HCT116 (cell line): ENCODE data around the gene LRRC42. TPM values are rescaled to one million over a fixed set of nuclear protein-coding genes. Genes with fewer than 3 reads are reported as not detected.

Source experiments
- ATAC-seq: fragments of 200-7000 bp; cut with Tn5 transposase; 2 replicates; pipeline ENCODE4 v1.9.1; 2020; ENCODE audit warnings: mild to moderate bottlenecking, moderate library complexity
- BruUV-seq: library from RNA; stranded (reverse); fragments of 400-500 nt; replicated peaks from 2 replicates; lab custom pipeline; 2021; lab: Mats Ljungman, UMichigan
- CTCF ChIA-PET: fragments of 300-600 bp; sonication (Branson Sonifier 250); formaldehyde crosslinking; loops from one replicate; lab custom pipeline; 2021; ENCODE audit warnings: antibody characterized with exemption; lab: Charles Lee
- POLR2A ChIA-PET: fragments of 300-600, 350-600 bp; sonication (Branson Sonifier 250); formaldehyde crosslinking; loops from one replicate; lab custom pipeline; 2021; ENCODE audit warnings: antibody characterized with exemption; lab: Charles Lee
- RAD21 ChIA-PET, 2 experiments: fragments of 300-600 bp; sonication (Branson Sonifier 250); formaldehyde crosslinking; loops; one replicate each; lab custom pipeline; 2023; ENCODE audit warnings: low total read pairs in 2 of 2; ENCODE audit not compliant: uncharacterized antibody in 2 of 2, unreplicated experiment in 2 of 2, low non-redundant PET in 1 of 2; lab: Charles Lee
- DNase-seq: peaks from one replicate; pipeline ENCODE4 v3.0.0-alpha.2; 2010; ENCODE audit warnings: low read depth, low spot score
- H2AFZ ChIP-seq: fragments of 200-600 bp; shearing (Covaris generic), sonication (generic); 2 replicates; pipeline ENCODE4 v1.6.1; 2017; ENCODE audit warnings: low read depth, mixed run types, mixed read lengths, antibody characterized with exemption, low read length; ENCODE audit not compliant: poor library complexity, severe bottlenecking
- H3K27ac ChIP-seq: 2 replicates; pipeline ENCODE4 v1.5.1; 2012; ENCODE audit warnings: low read depth, low read length
- H3K27me3 ChIP-seq: fragments of 200-600 bp; sonication (generic); 2 replicates; pipeline ENCODE4 v1.6.1; 2016; ENCODE audit warnings: mixed run types, low read length, mixed read lengths; ENCODE audit not compliant: insufficient read depth
- H3K36me3 ChIP-seq, 2 experiments: fragments of 200-500 bp in 1 of 2; fragments of 200-600 bp in 1 of 2; sonication (Bioruptor generic) in 1 of 2; sonication (generic) in 1 of 2; 2 replicates each; pipeline versions ENCODE4 v1.5.1 to v1.6.1; 2014 to 2016; ENCODE audit warnings: low read length in 2 of 2, inconsistent platforms in 1 of 2, mixed read lengths in 1 of 2, mixed run types in 1 of 2; ENCODE audit not compliant: insufficient read depth in 2 of 2, control insufficient read depth in 1 of 2
- H3K4me1 ChIP-seq, 2 experiments: fragments of 200-600 bp in 1 of 2; sonication (generic) in 1 of 2; 2 replicates each; pipeline versions ENCODE4 v1.5.1 to v1.6.1; 2012 to 2017; ENCODE audit warnings: low read length in 2 of 2, inconsistent platforms in 1 of 2, mild to moderate bottlenecking in 1 of 2, mixed read lengths in 1 of 2, mixed run types in 1 of 2, moderate library complexity in 1 of 2; ENCODE audit not compliant: insufficient read depth in 2 of 2, control insufficient read depth in 1 of 2
- H3K4me2 ChIP-seq: fragments of 200-600 bp; sonication (generic); 2 replicates; pipeline ENCODE4 v1.6.1; 2017; ENCODE audit warnings: mixed run types, low read length, mixed read lengths
- H3K4me3 ChIP-seq, 2 experiments: fragments of 200-600 bp in 1 of 2; sonication (generic) in 1 of 2; replicated peaks in 1 of 2; 2 replicates each; pipeline ENCODE4 v1.5.1; 2011 to 2016; ENCODE audit warnings: low read length in 2 of 2, control low read depth in 1 of 2, low read depth in 1 of 2, mild to moderate bottlenecking in 1 of 2, mixed read lengths in 1 of 2, mixed run types in 1 of 2
- H3K79me2 ChIP-seq: fragments of 200-600 bp; sonication (generic); 2 replicates; pipeline ENCODE4 v1.6.1; 2017; ENCODE audit warnings: mild to moderate bottlenecking, mixed run types, low read length, moderate library complexity, mixed read lengths; ENCODE audit not compliant: insufficient read depth
- H3K9ac ChIP-seq: fragments of 200-600 bp; sonication (generic); 2 replicates; pipeline ENCODE4 v1.6.1; 2016; ENCODE audit warnings: low read length, mixed read lengths
- H3K9me2 ChIP-seq: fragments of 200-600 bp; sonication (generic), shearing (Covaris generic); 2 replicates; pipeline ENCODE4 v1.6.1; 2017; ENCODE audit warnings: mixed run types, mild to moderate bottlenecking, moderate library complexity; ENCODE audit not compliant: insufficient read depth
- H3K9me3 ChIP-seq, 2 experiments: fragments of 200-500 bp in 1 of 2; fragments of 200-600 bp in 1 of 2; sonication (Bioruptor generic) in 1 of 2; sonication (generic) in 1 of 2; 2 replicates each; pipeline ENCODE4 v1.6.1; 2014 to 2017; ENCODE audit warnings: low read length in 2 of 2, mixed read lengths in 2 of 2, inconsistent platforms in 1 of 2, low read depth in 1 of 2, mild to moderate bottlenecking in 1 of 2, mixed run types in 1 of 2, moderate library complexity in 1 of 2; ENCODE audit not compliant: control insufficient read depth in 1 of 2, insufficient read depth in 1 of 2
- H4K20me1 ChIP-seq: fragments of 200-600 bp; sonication (generic), shearing (Covaris generic); 2 replicates; pipeline ENCODE4 v1.6.1; 2017; ENCODE audit warnings: mixed run types, mild to moderate bottlenecking, moderate library complexity; ENCODE audit not compliant: insufficient read depth
- CEBPB ChIP-seq: IDR thresholded peaks from 2 replicates; pipeline ENCODE4 v1.6.1; 2012; ENCODE audit warnings: low read depth
- EZH2 ChIP-seq: fragments of 200-600 bp; sonication (generic); IDR thresholded peaks from 2 replicates; pipeline ENCODE4 v1.6.1; 2017; ENCODE audit warnings: antibody characterized with exemption, mixed run types
- JUND ChIP-seq: IDR thresholded peaks from 2 replicates; pipeline ENCODE4 v1.6.1; 2012
- POLR2A ChIP-seq: IDR thresholded peaks from 2 replicates; pipeline ENCODE4 v1.7.0; 2011; ENCODE audit warnings: borderline replicate concordance; ENCODE audit not compliant: insufficient read depth, insufficient read length; ENCODE audit errors: extremely low read depth
- ZFX ChIP-seq: fragments of 450-650 bp; IDR thresholded peaks from 2 replicates; pipeline ENCODE4 v1.6.1; 2017
- intact Hi-C: fragments of 100-400 bp; cut with micrococcal nuclease; formaldehyde crosslinking; loops from 2 replicates; pipeline ENCODE4 v1.10.0; 2022
- total RNA-seq: library from RNA; stranded (reverse); gene quantifications from one replicate; pipeline ENCODE4 v1.2.1, GENCODE V29; 2021; ENCODE audit not compliant: unreplicated experiment
- TF ChIP-seq, protein P1 (sequence below): IDR thresholded peaks from 2 replicates; pipeline ENCODE4 v1.6.1; 2012; ENCODE audit warnings: low read depth
- TF ChIP-seq, protein P2 (sequence below), 3 experiments: fragments of 200-600 bp in 1 of 3; sonication (generic) in 1 of 3; IDR thresholded peaks in 2 of 3; conservative IDR thresholded peaks in 1 of 3; 2 replicates each; pipeline ENCODE4 v1.5.1; 2012 to 2017; ENCODE audit warnings: low read depth in 2 of 3, low read length in 2 of 3, antibody characterized with exemption in 1 of 3, borderline replicate concordance in 1 of 3, control low read depth in 1 of 3, mild to moderate bottlenecking in 1 of 3, mixed read lengths in 1 of 3, mixed run types in 1 of 3, moderate library complexity in 1 of 3; ENCODE audit not compliant: insufficient read depth in 1 of 3

The LRRC42 gene
- total RNA-seq, 1 experiment from 2014 or later = 62.5 TPM

- H3K4me2 ChIP-seq = no peak overlapping the region
- H3K79me2 ChIP-seq = no peaks in the 10 kb centered on the region
- H4K20me1 ChIP-seq = no peaks in the 10 kb centered on the region
- no peaks in the 10 kb centered on the region for H3K9me3 ChIP-seq
- H3K4me1 ChIP-seq = peaks cover 7% of the 10 kb centered on the region in 2 experiments; a peak in 3 of 4 replicates
- TF ChIP-seq JUND (no peak), POLR2A (no peak), ZFX (no peak), EZH2 (no peak), CEBPB (no peak)
- TF ChIP-seq, protein P1, sequence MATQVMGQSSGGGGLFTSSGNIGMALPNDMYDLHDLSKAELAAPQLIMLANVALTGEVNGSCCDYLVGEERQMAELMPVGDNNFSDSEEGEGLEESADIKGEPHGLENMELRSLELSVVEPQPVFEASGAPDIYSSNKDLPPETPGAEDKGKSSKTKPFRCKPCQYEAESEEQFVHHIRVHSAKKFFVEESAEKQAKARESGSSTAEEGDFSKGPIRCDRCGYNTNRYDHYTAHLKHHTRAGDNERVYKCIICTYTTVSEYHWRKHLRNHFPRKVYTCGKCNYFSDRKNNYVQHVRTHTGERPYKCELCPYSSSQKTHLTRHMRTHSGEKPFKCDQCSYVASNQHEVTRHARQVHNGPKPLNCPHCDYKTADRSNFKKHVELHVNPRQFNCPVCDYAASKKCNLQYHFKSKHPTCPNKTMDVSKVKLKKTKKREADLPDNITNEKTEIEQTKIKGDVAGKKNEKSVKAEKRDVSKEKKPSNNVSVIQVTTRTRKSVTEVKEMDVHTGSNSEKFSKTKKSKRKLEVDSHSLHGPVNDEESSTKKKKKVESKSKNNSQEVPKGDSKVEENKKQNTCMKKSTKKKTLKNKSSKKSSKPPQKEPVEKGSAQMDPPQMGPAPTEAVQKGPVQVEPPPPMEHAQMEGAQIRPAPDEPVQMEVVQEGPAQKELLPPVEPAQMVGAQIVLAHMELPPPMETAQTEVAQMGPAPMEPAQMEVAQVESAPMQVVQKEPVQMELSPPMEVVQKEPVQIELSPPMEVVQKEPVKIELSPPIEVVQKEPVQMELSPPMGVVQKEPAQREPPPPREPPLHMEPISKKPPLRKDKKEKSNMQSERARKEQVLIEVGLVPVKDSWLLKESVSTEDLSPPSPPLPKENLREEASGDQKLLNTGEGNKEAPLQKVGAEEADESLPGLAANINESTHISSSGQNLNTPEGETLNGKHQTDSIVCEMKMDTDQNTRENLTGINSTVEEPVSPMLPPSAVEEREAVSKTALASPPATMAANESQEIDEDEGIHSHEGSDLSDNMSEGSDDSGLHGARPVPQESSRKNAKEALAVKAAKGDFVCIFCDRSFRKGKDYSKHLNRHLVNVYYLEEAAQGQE = no peak
- TF ChIP-seq, protein P2, sequence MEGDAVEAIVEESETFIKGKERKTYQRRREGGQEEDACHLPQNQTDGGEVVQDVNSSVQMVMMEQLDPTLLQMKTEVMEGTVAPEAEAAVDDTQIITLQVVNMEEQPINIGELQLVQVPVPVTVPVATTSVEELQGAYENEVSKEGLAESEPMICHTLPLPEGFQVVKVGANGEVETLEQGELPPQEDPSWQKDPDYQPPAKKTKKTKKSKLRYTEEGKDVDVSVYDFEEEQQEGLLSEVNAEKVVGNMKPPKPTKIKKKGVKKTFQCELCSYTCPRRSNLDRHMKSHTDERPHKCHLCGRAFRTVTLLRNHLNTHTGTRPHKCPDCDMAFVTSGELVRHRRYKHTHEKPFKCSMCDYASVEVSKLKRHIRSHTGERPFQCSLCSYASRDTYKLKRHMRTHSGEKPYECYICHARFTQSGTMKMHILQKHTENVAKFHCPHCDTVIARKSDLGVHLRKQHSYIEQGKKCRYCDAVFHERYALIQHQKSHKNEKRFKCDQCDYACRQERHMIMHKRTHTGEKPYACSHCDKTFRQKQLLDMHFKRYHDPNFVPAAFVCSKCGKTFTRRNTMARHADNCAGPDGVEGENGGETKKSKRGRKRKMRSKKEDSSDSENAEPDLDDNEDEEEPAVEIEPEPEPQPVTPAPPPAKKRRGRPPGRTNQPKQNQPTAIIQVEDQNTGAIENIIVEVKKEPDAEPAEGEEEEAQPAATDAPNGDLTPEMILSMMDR (IDR thresholded peaks at IDR 0.05 in 2 of 3, conservative IDR thresholded peaks at IDR 0.05 in 1 of 3; ENCODE audit: borderline replicate concordance in 1 of 3, insufficient read depth in 1 of 3, low read depth in 2 of 3, low read length in 2 of 3) = no peak
- intact Hi-C loops = no loop called here
- no peak overlapping the region for H2AFZ ChIP-seq
- ChIA-PET RAD21 (no interaction called here), CTCF (no interaction called here), POLR2A (no interaction called here)
- no peak overlapping the region for H3K4me3 ChIP-seq
- no peak for DNase-seq
- no peak overlapping the region for H3K27ac ChIP-seq
- H3K9me2 ChIP-seq = no peaks in the 10 kb centered on the region
- no TSS peak for BruUV-seq
- H3K36me3 ChIP-seq = no peaks in the 10 kb centered on the region
- ATAC-seq = no peak
- H3K9ac ChIP-seq = no peak overlapping the region
- H3K27me3 ChIP-seq = no peaks in the 10 kb centered on the region
Measured at GRCh38 chr1:53984726-53985125, 38.6 kb downstream of the LRRC42 start.
